HG03520 (cell line): Measurements from ENCODE around the gene RAC3.

ENCODE experiments used
- ATAC-seq: cut with Tn5 transposase; IDR thresholded peaks from one replicate; pipeline ENCODE4 v1.9.1; 2021; ENCODE audit warnings: mild to moderate bottlenecking, moderate library complexity; ENCODE audit not compliant: unreplicated experiment

The RAC3 gene

GRCh38 chr17:82022310-82022980 lies 9.0 kb upstream of the RAC3 start, which contains the start of gene CENPX:
TSS of gene CENPX (minus strand) at chr17:82022878. CDS start at chr17:82022861, 17 bp downstream.
- ATAC-seq, result no peak

DNA sequence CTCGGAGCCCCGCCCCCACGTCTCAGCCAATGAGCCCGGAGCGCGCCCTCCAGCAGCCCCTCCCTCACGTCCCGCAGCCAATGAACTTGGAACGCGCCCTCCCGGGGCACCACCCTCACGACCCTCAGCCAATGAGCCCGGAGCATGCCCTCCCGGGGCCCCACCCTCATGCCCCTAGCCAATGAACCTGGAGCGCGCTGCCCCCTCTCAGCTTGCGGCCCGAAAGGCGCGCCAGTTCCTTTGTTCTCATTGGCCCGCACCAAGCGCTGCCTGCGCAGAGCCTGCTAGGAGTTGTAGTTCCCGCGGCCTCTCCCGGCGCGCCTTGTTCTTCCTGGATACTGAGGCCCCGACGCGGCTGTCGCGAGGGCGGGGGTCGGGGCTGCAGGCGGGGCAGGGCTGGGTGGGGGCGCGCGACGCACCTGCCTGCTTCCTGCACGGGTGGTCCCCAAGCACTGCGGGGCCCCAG lies 8.5 kb upstream of the RAC3 start, which contains the start of gene LRRC45:
LRRC45 (plus strand) TSS at position 325 of the 466 bp plus-strand sequence. CDS start 339 bp downstream, outside the sequence.
- peak; percentile 78 for ATAC-seq

DNA sequence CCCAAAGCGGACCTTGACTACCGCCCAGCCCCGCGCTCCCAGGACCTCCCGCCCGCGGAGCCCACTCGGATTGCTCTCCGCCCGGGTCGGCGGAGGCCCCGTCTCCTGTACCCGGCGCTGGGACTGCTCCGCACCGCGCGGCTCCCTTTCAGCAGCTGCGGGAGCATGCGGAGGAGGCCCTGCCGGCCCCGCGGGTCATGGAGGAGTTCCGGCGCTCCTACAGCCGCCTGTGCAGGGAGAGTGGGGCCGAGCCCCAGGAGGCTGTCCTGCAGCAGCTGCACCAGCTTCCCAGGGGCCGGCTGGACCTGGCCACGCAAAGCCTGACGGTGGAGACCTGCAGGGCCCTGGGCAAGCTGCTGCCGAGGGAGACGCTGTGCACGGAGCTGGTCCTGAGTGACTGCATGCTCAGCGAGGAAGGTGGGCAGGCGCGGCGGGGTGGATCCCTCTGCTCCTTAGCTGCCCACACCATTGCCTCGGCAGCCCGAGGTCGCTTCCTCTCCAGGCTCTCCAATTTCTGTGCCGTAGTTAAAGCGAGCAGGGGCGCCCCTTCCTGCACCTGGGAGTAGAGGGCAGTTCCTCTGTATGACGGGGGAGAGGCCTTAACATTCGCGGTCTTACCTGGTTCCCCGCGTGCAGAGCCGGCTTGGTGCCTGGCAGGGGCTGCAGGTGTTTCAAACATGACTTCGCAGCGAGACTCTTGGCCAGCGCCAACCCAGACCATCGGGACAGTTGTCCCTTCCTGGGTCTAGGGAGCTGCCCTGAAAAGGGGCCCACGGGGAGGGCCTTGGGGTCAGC lies 7.8 kb upstream of the RAC3 start:
- peak; percentile 1 for ATAC-seq

GRCh38 chr17:82024859-82025258 lies 6.6 kb upstream of the RAC3 start:
- ATAC-seq, result no peak

DNA sequence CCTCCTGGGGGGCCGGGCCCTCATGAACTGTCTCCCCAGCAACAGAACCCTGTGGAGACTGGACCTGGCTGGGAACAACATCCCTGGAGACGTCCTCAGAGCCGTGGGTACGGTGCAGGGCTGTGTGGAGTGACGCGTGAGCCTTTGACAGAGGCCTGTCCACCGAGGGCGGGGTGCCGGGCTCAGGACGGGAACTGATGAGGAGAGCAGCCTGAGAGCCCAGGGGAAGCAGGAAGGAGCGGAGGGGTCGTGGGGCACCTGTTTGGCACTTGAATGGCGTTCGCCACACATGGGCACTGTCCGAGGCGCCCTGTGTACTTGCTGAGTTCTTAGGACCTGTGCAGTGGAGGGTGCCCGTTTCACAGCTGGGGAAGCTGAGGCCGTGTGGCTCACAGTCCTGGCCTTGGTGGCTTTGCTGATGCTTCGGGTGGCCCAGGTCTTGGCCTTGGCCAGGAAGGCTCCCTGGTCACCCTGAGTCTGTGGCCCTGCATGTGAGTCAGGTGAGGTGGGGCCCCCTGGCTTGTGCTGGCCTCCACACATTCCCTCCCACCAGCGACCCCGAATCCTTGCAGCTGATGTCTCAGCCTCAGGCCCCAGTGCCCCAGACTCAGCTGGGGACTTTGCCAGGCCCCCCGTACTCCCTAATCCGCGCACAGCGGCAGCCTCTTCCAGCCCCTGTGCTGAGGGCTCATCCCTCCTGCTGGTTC lies 5.9 kb upstream of the RAC3 start:
- no peak for ATAC-seq

DNA sequence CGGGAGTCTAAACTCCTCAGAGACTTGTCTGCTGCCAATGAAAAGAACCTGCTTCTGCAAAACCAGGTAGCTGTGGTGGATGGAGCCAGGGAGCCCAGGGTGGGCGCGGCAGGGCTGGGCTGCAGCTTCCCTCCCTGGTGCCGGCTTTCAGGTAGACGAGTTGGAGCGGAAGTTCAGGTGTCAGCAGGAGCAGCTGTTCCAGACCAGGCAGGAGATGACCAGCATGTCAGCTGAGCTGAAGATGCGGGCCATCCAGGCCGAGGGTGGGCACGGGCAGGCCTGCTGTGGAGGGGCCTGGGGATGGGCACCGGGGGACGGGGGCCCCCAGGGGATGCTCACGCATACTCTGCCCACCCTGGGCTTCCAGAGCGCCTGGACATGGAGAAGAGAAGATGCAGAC lies 3.2 kb upstream of the RAC3 start:
- no peak for ATAC-seq

DNA sequence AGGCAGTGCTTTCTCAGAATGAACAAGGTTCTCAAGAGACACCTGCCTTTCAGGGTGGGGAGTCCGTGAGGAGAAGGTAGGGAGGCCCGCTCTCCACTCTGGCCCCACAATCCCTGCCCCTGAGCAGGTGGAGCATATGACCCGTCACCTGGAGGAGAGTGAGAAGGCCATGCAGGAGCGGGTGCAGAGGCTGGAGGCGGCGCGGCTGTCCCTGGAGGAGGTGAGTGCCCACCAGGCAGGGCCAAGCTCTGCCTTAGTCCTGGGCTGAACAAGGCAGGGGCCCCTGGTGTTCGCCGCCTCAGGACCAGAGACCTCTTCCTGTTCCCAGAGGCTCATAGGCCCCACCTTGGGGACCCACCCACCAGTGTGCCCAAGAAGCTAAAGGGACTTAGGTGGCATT lies 2.5 kb upstream of the RAC3 start:
- no peak for ATAC-seq

- ATAC-seq, result no peak
Measured at GRCh38 chr17:82029391-82029790, 2.1 kb upstream of the RAC3 start.

DNA sequence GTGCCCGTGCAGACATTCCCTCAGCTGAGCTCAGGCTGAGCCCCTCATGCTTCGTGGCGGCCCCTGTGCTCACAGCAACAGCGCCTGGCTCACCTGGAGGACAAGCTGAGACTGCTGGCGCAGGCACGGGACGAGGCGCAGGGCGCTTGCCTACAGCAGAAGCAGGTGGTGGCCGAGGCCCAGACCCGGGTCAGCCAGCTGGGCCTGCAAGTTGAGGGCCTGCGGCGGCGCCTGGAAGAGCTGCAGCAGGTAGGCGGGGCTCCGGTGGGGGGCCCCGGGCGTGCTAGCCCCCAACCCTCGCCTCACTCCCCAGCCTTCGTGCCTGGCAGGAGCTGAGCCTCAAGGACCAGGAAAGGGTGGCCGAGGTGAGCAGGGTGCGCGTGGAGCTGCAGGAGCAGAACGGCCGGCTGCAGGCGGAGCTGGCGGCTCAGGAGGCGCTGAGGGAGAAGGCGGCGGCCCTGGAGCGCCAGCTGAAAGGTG lies 1.4 kb upstream of the RAC3 start:
- ATAC-seq, result no peak

DNA sequence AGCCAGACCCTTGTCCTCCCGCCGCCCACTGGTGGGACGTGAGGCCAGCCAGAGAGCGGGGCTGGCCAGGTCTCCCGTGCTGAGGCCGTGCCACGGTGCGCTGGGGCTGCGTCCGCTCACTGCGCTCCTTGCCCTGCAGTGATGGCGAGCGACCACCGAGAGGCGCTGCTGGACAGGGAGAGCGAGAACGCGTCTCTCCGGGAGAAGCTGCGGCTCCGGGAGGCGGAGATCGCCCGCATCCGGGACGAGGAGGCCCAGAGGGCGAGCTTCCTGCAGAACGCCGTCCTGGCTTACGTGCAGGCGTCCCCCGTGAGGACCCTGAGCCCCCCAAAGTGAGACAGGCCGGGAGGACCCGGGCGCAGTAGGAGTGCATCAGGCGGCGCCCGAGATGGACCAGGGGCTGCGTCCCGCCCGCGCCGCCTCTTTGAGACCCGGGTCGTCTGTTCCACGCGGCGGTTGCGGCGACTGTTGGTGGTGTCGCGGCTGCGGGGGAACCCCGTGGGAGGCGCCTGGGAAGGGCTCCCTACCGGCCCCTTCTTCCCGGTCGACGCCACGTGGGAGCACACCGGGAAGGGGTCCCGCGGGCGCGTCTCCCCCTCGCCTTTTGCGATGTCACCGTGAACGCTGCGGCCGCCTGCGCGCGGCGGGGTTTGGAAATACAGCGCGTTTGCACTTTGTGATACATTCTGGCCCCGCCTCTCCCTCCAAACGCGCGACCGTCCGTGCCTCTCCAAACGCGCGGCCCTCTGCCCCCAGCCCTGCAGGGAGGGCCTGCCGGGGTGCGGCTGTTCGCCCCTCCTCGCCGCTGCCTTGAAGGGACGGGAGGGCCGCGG lies 792 bp upstream of the RAC3 start:
- no peak for ATAC-seq

DNA sequence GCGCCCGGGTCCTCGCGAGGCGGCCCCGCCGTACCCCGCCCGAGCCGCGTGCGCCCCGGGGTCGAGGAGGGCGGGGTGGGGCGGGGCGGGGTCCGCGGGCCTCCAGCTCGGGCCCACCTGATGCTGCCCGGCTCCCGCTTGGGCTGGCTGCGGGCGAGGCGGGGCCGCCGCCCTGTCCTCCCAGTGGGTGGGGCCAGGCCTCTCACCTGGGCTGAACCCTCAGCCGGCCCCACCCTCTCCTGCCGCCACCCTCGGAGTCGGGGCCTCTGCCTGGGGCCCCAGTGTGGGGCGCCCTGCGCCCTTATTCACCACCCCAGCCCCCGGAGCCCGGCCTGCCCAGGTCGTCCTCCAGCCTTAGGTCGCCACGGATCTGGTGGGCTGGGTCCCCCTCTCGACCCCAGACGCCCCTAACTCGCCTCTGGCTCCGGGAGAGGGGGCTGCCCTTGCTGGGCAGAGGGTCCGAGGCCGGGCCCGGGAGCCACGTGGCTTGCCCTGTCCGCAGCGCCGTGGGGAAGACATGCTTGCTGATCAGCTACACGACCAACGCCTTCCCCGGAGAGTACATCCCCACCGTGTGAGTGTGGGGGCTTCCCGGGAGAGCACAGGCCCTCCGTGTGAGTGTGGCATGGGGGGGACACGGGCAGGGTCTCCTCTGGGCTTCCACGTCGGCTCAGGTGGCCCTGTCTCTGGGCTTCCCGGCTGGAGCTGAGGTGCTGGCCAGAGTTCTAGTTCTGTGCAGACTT lies 578 bp downstream of the RAC3 start:
- no peak for ATAC-seq

GRCh38 chr17:82033359-82034085 lies 2.0 kb downstream of the RAC3 start:
- ATAC-seq, result no peak

- no peak for ATAC-seq
Measured at GRCh38 chr17:82034371-82035011, 3.0 kb downstream of the RAC3 start.

- ATAC-seq, result no peak
Measured at GRCh38 chr17:82035488-82035887, 4.0 kb downstream of the RAC3 start.

- ATAC-seq, result no peak
Measured at GRCh38 chr17:82035956-82036633, 4.6 kb downstream of the RAC3 start.

DNA sequence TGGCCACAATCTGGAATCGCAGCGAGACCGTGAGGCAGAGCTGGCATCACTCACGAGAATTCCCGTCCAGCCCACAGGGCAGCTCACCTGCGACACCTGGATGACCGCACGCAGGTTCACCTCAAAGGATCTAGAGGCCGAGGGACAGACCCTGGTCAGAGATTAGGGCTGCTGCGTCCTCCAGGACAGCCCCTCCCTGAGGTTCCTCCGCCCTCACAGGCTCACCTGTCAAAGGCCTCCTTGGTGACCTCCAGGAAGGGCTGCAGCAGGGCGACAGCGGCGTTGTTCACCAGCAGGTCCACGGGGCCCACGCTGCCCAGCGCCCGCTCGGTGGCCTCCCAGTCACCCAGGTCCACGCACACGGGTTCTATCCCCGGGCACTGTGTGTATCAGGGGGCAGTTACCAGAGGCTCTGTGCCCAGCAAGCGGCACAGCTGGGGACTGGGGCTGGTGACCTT lies 5.2 kb downstream of the RAC3 start:
- no peak for ATAC-seq

DNA sequence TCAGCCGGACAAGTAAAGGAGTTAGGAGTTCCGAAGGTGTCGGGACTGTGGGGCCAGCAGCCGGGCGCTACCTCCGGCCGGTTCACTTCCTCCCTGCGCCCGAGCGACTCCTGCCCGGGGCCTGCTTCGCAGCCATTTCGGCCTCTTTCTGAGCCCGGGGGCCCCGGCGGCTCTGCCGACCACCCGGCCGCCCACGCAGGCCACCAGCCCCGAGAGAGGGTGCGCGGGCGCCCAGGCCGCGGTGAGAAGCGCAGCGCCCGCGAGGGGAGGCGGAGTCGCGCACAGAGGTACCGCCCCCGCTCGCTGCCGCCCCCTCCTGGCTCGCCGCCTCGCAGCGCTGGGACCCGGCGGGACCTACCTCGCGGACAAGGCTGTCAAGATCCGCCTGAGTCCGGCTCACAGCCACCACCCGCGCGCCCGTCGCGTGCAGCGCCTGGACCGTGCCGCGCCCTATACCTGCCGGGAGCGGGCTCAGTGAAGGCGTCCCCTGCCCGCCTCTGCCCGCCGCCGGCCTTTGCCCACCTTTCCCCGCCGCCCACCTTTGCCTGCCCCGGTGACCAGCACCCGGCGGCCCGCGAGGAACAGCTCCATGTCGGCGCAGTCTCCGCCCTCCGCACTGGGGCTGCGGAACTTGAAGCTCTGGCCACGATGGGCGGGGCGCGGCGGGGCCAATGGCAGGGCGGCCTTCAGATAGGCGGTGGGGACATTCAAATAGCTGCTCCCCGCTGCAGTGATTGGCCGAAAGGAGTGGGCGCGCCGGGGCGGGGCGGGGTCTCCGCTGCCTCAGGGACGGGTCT lies 5.8 kb downstream of the RAC3 start, which contains the start of gene DCXR:
DCXR (minus strand) TSS at position 606 of the 797 bp plus-strand sequence; CDS start at position 591, 15 bp downstream.
- ATAC-seq, result peak; percentile 76
